ENCODE results near the gene P2RX2.

Gene P2RX2

DNA sequence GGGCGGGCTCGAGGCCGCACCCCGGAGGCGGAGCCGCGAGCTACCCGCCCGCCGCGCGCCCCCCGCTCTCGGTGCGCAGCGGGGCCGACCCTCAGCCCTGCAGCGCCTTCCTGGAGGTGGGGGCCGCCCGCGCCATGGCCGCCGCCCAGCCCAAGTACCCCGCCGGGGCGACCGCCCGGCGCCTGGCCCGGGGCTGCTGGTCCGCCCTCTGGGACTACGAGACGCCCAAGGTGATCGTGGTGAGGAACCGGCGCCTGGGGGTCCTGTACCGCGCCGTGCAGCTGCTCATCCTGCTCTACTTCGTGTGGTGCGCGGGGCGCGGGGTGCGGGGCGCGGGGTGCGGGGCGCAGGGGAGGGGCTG lies at the start of gene P2RX2:
Gene P2RX2, plus strand, starts transcription at position 94 of the 361 bp plus-strand sequence. Its CDS starts 41 bp downstream, at position 135.
- DNase-seq, result no peak

DNA sequence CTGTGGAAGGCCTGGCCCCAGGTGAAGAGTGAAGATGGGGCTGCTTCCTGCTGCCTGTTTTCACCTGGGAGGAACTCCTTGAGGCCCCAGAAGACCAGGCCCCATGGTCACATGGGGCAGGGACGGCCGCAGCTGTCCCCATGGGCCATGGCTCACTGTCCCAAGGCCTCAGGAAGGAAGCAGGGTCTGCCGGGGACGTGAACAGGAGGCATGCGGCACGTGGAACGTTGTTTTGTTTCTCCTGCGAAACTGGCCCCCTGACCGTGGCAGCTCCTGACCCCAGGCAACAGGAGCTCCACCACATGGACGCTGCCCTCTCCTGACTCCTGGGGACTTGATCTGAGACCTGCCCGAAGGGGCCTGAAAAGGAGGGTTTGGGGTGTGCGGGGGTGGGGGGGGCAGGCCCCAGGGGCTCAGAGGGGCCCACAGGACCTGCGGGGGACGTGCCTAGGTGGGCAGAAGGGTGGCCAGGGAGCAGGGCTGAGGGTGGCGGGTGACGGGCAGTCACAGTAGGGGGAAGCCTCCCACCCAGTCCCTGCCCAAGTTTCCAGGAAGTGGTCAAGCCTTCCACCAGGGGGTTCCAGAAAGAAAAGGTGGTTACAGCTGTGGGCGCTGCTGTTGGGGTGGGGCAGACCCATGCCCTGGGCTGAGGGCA lies 49.6 kb upstream of the P2RX2 start:
- DNase-seq, result no peak

DNA sequence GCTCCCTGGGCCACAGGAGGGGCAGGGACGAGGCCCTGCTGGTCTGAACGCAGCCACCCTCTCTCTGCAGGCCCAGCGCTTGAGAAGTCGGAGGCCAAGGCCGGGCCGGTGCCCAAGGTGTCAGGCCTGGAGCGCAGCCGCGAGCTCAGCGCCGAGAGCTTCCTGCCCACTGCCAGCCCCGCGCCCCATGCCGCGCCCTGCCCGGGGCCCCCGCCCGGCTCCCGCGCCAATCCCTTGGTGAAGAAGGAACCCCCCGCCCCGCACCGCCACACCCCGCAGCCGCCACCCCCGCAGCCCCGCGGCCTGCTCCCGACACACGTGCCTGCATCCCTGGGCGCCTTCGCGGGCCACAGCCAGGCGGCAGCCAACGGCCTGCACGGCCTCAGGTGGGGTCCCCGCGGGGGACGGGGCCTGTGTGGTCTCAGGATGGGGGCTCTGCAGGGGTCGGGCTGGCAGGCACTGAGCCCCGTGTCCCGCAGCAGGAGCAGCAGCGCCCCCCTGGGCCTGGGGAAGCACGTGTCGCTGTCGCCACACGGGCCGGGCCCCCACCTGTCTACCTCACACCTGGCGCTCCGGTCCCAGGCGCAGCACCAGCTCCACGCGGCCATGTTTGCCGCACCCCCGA lies 48.6 kb upstream of the P2RX2 start:
- DNase-seq, result no peak

DNA sequence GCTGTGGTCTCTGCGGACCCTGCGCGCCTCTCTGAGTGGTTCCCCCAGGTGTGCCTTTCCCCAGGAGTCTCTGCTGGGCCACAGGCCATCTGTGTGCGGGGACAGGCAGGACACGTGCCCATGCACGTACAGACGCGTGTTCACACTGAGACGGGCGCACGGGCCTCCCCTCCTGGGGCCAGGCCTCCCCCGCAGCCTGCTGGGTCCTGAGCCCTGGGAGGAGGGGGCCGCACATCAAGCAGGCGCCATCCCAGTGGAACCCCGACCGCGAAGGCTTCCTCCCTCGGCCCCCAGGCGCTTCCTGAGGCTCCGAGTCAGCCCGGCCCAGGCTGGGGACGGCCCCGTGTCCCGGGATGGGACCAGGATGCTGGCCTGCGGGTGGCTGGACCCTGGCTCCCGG lies 47.9 kb upstream of the P2RX2 start:
- no peak for DNase-seq

DNA sequence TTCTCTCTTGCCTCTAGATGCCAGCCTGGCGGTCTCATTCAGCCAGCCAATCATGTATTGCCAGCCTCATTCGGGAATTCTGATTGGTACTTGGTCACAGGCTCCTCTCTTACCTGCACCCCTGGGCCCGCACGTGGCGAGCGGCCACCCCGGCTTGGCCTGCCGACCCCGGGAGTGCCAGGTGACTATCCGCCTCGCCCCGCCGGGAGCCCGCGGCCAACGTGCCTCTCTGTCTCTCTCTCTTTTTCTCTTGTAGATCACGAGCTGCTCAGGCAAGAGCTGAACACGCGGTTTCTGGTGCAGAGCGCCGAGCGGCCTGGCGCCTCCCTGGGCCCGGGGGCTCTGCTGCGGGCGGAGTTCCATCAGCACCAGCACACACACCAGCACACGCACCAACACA lies 47.5 kb upstream of the P2RX2 start:
- no peak for DNase-seq

DNA sequence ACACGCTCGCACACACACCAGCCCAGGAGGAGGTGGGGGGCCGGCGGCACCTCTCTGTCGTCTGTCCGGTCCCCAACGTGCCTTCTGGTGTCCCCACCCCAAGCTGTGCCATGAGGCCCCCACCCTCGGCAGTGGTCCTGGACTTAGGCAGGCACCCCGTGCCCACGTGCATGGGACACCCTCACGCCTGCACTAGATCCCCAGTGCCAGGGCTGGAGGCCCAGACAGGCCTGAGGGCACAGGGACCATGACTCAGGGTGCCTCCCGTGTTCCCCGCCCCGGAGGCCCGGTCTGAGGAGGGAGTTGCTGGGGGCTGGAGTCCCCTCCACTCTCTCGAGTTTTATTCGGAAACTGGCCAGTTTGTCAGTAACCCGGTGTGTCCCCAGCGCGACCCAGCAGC lies 47.0 kb upstream of the P2RX2 start:
- DNase-seq, result no peak

DNA sequence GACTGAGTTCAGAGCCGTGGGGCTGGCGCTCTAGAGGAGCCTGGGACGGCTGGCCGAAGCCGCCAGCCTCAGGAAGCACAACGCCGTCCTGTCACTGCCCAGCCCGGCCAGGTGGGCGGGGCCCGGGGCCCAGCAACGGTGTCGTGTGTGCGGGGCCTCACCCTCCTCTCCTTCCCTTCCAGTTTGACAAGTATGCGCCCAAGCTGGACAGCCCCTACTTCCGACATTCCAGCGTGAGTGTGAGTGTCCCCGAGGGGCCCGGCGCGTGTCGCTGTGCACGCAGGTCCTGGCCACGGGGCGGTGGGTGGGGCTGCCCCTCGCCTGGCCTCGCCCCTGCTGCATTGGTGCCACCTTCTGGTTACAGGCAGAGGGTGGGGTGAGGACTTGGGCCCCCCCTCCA lies 46.5 kb upstream of the P2RX2 start:
- no peak for DNase-seq

DNA sequence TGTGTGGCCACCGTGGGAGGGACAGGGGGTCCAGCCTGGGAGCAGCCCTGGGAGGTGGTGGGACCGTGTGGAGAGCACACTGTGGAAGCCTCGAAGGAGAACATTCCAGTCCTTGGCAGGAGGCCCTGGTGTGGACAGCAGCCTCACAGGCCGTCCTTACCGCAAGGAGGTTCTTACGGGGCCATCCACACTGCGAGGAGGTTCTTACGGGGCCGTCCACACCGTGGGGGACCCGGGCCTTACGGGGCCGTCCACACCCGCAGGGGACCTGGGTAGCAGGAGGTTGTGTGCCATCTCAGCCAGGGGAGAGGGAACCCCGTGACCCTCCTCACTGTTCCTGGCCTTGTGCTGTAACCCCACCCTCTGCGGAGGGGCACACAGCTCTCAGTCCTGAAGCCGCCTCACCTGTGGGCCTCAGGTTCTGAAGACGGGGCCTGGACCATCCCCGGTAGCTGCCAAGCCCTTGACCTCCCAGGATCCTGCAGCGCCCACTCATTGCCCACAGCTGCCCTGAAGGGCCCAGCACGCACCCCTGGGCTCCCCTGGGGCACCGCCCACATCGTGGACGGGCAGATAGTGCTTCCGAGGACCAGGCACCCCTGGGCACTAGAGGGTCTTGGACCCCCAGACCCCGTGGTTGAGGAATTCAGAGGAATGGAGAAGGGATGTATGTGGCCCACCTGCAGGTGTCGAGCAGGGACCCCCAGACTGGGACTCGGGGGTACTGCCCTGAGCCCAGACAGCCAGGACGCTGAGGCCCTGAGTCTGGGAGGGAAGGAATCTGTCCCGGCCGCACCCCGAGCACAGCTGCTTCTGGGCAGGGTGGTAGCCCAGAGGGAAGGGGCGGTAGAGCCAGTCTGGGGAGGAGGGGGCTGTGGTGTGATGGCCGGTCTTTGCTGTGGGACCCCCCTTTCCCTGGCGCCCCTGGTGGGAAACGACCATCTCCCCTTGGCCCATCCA lies 45.5 kb upstream of the P2RX2 start:
- no peak for DNase-seq

DNA sequence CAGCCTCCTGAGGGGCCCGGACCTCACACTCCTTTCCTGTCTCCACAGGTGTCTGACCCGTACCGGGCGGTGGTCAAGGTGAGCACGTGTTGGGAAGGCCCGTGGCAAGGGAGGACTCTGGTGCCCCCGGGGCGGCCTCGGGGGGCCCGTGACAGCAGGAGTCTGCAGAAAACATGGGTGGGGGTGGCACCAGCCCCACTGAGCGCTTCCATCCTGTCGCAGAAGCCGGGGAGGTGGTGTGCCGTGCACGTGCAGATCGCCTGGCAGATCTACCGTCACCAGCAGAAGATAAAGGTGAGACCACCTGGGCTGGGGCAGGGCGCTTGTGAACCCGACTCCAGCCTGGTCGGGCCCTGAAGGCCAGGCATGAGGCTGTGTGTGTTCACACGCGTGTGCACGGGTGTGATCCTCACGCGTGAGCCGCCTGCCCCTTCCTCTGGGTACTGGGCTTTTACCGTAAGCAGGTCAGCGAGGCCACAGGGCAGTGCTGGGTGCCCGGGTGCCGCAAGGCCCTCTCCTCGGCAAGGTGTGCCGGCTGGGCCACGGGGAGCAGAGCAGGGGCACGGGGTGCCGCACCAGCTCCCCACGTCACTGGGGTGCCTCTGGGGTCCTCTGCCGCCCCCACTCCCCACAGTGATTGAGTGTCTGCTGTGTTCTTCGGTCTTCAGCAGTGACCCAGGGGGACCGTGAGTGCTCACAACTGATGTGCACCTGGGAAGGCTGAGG lies 44.1 kb upstream of the P2RX2 start:
- DNase-seq, result no peak

DNA sequence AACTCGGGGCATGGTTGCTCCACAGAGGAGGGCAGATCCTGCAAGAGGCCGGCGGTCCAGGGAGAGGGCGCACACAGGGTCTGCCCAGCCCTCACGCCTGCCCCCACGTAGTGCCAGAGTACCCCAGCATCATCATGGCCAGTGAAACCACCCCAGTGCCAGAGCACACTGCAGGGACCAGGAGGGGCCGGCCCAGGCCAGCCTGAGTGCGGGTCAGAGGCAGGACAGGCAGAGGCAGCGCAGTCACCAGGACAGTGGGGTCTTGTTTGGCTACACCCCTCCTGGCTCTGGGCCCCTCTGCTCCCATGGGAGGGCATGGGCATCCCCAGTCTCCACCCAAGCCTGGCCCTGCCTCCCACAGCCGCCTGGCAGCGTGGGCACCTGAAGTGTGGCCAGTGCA lies 42.9 kb upstream of the P2RX2 start:
- DNase-seq, result no peak

DNA sequence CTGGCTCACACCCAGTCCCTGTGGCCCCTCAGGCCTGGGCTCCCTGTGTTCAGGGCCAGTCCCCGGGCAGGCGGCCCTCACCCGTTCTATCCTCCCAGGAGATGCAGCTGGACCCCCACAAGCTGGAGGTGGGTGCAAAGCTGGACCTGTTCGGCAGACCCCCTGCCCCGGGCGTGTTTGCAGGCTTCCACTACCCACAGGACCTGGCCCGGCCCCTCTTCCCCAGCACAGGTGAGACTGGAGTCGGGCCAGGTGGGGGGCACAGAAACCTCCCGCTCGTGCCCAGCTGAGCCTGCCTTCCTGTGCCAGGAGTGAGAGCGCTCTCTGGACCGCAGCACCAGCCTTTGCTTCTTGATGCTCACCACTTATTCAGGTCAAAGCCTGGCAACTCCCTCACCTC lies 41.9 kb upstream of the P2RX2 start:
- no peak for DNase-seq

DNA sequence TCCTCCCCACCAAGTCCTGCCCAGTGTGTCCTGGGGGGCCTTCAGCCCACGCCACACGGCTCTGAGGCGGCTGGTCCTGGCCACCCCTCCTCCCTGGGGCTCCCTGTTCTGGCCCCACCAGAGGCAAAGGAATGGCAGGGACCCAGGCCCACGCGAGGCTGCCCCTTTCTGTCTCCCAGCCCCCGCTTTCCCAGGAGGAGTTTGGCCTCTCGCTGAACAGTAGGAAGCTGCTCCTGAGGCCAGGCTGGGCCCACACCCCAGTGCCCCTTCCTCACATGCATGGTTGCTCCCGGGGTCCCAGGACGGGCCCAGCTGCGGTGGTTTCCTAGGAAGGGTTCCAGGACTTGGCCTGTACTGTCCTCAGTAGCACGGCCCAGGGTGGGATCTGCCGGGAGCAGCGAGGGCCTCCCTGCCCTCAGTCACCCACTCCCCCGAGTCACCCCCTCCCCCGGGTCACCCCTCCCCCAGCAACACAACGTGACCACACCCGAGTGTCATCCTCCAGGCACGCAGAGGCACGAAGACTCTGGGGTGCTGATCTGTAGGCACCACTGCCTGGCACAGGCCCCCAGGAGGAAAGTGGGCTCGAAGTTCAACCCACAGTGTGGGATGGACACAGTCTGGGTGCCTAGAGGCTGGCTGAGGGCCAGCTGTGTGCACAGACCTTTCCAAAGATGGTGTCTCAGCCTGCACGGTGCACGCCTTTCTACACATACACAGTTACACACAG lies 41.2 kb upstream of the P2RX2 start:
- no peak for DNase-seq

DNA sequence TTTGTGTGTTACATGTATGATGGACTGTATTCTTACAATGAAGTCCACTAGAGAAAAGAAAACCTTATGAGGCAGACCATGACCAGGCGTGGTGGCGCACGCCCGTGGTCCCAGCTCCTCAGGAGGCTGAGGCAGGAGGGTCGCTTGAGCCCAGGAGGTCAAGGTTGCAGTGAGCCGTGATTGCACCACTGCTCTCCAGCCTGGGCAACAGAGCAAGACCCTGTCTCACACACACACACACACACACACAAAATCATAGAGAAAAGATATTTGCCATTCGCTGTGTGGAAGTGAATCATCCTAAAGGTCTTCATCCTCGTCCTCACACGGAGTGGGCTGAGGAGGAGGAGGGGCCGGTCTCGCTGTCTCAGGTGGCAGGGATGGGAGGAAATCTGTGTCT lies 40.5 kb upstream of the P2RX2 start:
- no peak for DNase-seq

DNA sequence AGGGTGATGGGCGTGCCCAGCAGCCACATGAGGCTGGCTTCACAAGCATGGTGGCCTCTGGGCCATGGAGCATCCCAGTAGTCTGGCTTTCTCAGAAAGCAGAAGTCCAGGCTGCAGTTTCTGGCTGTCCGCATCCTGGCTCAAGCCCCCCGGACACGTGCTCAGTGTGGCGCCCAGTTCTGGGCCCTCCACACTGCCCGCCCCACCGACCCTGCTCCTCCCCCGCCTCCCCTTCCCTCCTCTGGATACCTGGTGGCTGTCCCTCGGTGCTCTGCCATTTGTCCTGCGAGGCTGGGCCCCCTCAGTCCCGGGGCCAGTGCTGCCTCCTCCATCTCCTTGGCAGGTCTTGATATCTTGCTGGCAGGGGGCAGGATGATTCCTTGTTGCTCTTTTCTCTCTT lies 39.8 kb upstream of the P2RX2 start:
- no peak for DNase-seq

DNA sequence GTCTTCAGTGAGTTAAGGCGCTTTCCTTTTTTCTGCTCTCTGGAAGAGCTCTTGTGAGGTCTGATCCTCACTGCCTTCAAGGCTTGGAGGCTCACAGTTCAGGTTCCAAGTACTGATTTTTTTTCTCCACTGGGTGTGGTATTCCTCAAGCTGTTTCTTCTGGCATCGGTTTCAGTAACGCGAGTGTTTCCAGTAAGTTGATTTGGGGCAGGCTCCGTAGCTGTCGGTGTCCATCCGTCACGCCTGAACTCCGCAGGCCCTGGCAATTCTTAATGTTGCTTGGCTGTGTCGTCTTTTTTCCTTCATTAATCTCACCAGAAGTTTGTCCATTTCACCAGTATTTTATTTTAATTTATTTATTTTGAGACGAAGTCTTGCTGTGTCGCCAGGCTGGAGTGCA lies 38.8 kb upstream of the P2RX2 start:
- DNase-seq, result no peak

DNA sequence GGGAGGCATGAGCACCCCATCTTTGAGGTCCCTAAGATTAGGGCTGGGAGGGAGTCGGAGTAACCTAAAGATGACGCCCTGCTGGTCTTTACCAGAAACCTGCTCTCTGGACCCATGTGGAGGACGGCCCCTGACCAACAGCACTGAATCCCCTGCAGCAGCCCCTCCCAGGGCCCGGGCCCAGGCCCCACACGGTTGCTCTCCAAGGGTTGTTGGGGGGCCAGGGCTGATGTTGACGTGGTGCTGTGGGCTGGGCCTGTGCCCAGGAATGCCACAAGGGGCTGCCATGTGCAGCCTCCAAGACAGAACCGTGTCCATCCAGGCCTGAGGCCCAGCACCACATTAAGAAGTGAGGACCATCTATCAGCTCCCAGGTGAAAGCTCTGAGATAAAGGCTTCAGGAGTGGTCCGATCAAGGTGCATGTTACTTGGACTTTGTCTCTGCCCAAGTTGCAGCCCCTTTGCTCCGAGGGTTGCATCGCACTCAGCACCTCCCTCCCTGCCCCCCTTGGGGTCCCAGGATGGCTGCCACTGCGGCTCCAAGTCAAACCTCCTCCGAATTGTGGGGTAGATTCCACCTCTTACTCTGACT lies 37.8 kb upstream of the P2RX2 start:
- DNase-seq, result no peak

DNA sequence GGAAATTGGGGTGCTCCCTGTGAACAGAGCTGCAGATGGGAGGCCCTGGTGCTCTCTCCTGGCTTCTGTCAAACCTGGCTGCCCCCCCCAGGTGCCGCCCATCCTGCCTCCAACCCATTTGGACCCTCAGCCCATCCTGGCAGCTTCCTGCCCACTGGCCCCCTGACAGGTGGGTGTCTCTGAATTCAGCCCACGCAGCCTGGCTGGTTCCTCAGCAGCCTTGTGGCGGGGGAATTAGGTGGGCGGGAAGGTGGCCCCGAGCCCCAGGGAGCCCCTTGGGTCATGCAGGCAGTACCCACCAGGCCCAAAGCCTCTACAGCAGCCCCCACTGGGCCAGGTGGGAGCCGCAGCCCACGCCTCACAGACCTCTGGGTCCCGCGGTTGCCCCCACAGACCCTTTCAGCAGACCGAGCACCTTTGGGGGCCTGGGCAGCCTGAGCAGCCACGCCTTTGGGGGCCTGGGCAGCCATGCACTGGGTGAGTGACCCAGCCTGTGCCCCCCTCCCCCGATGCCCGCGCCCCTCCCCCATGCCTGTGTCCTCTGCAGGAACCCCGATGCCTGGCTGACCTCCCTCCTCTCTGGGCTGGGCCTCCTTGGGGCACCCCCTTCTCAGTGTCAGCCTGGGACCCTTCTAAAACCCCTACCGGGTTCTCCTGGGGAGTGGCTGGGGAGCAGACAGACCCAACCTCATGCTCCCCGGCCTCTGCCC lies 37.1 kb upstream of the P2RX2 start:
- no peak for DNase-seq

DNA sequence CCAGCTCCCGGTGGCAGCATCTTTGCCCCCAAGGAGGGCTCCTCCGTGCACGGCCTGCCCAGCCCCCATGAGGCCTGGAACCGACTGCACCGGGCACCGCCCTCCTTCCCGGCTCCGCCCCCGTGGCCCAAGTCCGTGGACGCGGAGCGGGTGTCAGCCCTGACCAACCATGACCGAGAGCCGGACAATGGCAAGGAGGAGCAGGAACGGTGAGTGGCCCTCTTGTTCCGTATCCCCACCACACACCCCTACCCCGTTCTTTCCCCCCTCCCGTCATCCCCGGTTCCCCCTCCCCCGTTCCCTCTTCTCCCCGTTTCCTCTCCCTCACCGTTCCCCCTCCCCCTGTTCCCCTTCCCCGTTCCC lies 36.5 kb upstream of the P2RX2 start:
- no peak for DNase-seq

DNA sequence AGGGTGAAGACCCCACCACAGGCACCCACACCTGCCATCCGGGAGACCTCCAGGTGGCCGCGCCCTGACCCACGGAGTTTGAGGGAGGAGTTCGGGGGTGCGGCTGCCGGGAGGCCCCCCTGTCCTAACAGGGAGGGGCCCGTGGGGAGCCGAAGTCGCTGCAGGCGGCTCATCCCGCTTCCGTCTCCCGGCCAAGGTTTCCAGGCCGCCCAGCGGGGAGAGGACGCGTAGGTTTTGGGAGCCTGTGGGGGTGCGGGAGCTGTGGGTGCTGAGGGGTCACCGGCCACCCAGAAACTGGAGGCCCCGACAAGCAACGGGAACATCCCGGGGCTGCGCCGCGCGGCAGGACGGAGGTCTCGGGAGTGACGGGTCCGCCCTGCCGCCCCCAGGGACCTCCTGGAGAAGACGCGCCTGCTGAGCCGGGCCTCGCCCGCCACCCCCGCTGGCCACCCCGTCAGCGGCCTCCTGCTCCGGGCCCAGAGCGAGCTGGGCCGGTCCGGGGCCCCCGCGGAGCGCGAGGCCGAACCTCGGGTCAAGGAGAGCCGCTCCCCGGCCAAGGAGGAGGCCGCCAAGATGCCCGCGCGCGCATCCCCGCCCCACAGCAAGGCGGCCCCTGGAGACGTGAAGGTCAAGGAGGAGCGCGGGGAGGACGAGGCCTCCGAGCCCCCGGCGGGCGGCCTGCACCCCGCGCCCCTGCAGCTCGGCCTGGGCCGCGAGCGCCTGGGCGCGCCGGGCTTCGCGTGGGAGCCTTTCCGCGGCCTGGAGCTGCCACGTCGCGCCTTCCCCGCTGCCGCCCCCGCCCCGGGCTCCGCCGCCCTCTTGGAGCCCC lies 35.8 kb upstream of the P2RX2 start:
- DNase-seq, result no peak

DNA sequence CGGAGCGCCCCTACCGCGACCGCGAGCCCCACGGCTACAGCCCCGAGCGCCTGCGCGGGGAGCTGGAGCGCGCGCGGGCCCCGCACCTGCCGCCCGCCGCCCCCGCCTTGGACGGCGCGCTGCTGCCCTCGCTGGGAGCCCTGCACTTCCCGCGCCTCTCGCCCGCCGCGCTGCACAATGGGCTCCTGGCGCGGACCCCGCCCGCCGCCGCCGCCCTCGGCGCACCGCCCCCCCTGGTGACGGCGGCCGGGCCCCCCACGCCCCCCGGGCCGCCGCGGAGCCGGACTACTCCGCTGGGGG lies 35.2 kb upstream of the P2RX2 start:
- DNase-seq, result no peak
